HCT116 (cell line): Measurements from ENCODE around the gene ZNF618. TPM values are rescaled to one million over a fixed set of nuclear protein-coding genes. Genes with fewer than 3 reads are reported as not detected.

Source experiments
- ATAC-seq: fragments of 200-7000 bp; cut with Tn5 transposase; 2 replicates; pipeline ENCODE4 v1.9.1; 2020; ENCODE audit warnings: mild to moderate bottlenecking, moderate library complexity
- BruUV-seq: library from RNA; stranded (reverse); fragments of 400-500 nt; replicated peaks from 2 replicates; lab custom pipeline; 2021; lab: Mats Ljungman, UMichigan
- CTCF ChIA-PET: fragments of 300-600 bp; sonication (Branson Sonifier 250); formaldehyde crosslinking; loops from one replicate; lab custom pipeline; 2021; ENCODE audit warnings: antibody characterized with exemption; lab: Charles Lee
- POLR2A ChIA-PET: fragments of 300-600, 350-600 bp; sonication (Branson Sonifier 250); formaldehyde crosslinking; loops from one replicate; lab custom pipeline; 2021; ENCODE audit warnings: antibody characterized with exemption; lab: Charles Lee
- RAD21 ChIA-PET, 2 experiments: fragments of 300-600 bp; sonication (Branson Sonifier 250); formaldehyde crosslinking; loops; one replicate each; lab custom pipeline; 2023; ENCODE audit warnings: low total read pairs in 2 of 2; ENCODE audit not compliant: uncharacterized antibody in 2 of 2, unreplicated experiment in 2 of 2, low non-redundant PET in 1 of 2; lab: Charles Lee
- DNase-seq: peaks from one replicate; pipeline ENCODE4 v3.0.0-alpha.2; 2010; ENCODE audit warnings: low read depth, low spot score
- H2AFZ ChIP-seq: fragments of 200-600 bp; shearing (Covaris generic), sonication (generic); 2 replicates; pipeline ENCODE4 v1.6.1; 2017; ENCODE audit warnings: low read depth, mixed run types, mixed read lengths, antibody characterized with exemption, low read length; ENCODE audit not compliant: poor library complexity, severe bottlenecking
- H3K27ac ChIP-seq: 2 replicates; pipeline ENCODE4 v1.5.1; 2012; ENCODE audit warnings: low read depth, low read length
- H3K27me3 ChIP-seq: fragments of 200-600 bp; sonication (generic); 2 replicates; pipeline ENCODE4 v1.6.1; 2016; ENCODE audit warnings: mixed run types, low read length, mixed read lengths; ENCODE audit not compliant: insufficient read depth
- H3K36me3 ChIP-seq, 2 experiments: fragments of 200-500 bp in 1 of 2; fragments of 200-600 bp in 1 of 2; sonication (Bioruptor generic) in 1 of 2; sonication (generic) in 1 of 2; 2 replicates each; pipeline versions ENCODE4 v1.5.1 to v1.6.1; 2014 to 2016; ENCODE audit warnings: low read length in 2 of 2, inconsistent platforms in 1 of 2, mixed read lengths in 1 of 2, mixed run types in 1 of 2; ENCODE audit not compliant: insufficient read depth in 2 of 2, control insufficient read depth in 1 of 2
- H3K4me1 ChIP-seq, 2 experiments: fragments of 200-600 bp in 1 of 2; sonication (generic) in 1 of 2; 2 replicates each; pipeline versions ENCODE4 v1.5.1 to v1.6.1; 2012 to 2017; ENCODE audit warnings: low read length in 2 of 2, inconsistent platforms in 1 of 2, mild to moderate bottlenecking in 1 of 2, mixed read lengths in 1 of 2, mixed run types in 1 of 2, moderate library complexity in 1 of 2; ENCODE audit not compliant: insufficient read depth in 2 of 2, control insufficient read depth in 1 of 2
- H3K4me2 ChIP-seq: fragments of 200-600 bp; sonication (generic); 2 replicates; pipeline ENCODE4 v1.6.1; 2017; ENCODE audit warnings: mixed run types, low read length, mixed read lengths
- H3K4me3 ChIP-seq, 2 experiments: fragments of 200-600 bp in 1 of 2; sonication (generic) in 1 of 2; replicated peaks in 1 of 2; 2 replicates each; pipeline ENCODE4 v1.5.1; 2011 to 2016; ENCODE audit warnings: low read length in 2 of 2, control low read depth in 1 of 2, low read depth in 1 of 2, mild to moderate bottlenecking in 1 of 2, mixed read lengths in 1 of 2, mixed run types in 1 of 2
- H3K79me2 ChIP-seq: fragments of 200-600 bp; sonication (generic); 2 replicates; pipeline ENCODE4 v1.6.1; 2017; ENCODE audit warnings: mild to moderate bottlenecking, mixed run types, low read length, moderate library complexity, mixed read lengths; ENCODE audit not compliant: insufficient read depth
- H3K9ac ChIP-seq: fragments of 200-600 bp; sonication (generic); 2 replicates; pipeline ENCODE4 v1.6.1; 2016; ENCODE audit warnings: low read length, mixed read lengths
- H3K9me2 ChIP-seq: fragments of 200-600 bp; sonication (generic), shearing (Covaris generic); 2 replicates; pipeline ENCODE4 v1.6.1; 2017; ENCODE audit warnings: mixed run types, mild to moderate bottlenecking, moderate library complexity; ENCODE audit not compliant: insufficient read depth
- H3K9me3 ChIP-seq, 2 experiments: fragments of 200-500 bp in 1 of 2; fragments of 200-600 bp in 1 of 2; sonication (Bioruptor generic) in 1 of 2; sonication (generic) in 1 of 2; 2 replicates each; pipeline ENCODE4 v1.6.1; 2014 to 2017; ENCODE audit warnings: low read length in 2 of 2, mixed read lengths in 2 of 2, inconsistent platforms in 1 of 2, low read depth in 1 of 2, mild to moderate bottlenecking in 1 of 2, mixed run types in 1 of 2, moderate library complexity in 1 of 2; ENCODE audit not compliant: control insufficient read depth in 1 of 2, insufficient read depth in 1 of 2
- H4K20me1 ChIP-seq: fragments of 200-600 bp; sonication (generic), shearing (Covaris generic); 2 replicates; pipeline ENCODE4 v1.6.1; 2017; ENCODE audit warnings: mixed run types, mild to moderate bottlenecking, moderate library complexity; ENCODE audit not compliant: insufficient read depth
- ATF3 ChIP-seq: IDR thresholded peaks from 2 replicates; pipeline ENCODE4 v1.6.1; 2012
- CBX3 ChIP-seq: IDR thresholded peaks from 2 replicates; pipeline ENCODE4 v1.6.1; 2012; ENCODE audit warnings: low read depth
- CTCF ChIP-seq, 3 experiments: fragments of 200-600 bp in 1 of 3; sonication (generic) in 1 of 3; IDR thresholded peaks in 2 of 3; conservative IDR thresholded peaks in 1 of 3; 2 replicates each; pipeline ENCODE4 v1.5.1; 2012 to 2017; ENCODE audit warnings: low read depth in 2 of 3, low read length in 2 of 3, antibody characterized with exemption in 1 of 3, borderline replicate concordance in 1 of 3, control low read depth in 1 of 3, mild to moderate bottlenecking in 1 of 3, mixed read lengths in 1 of 3, mixed run types in 1 of 3, moderate library complexity in 1 of 3; ENCODE audit not compliant: insufficient read depth in 1 of 3
- EGR1 ChIP-seq: IDR thresholded peaks from 2 replicates; pipeline ENCODE4 v1.6.1; 2012; ENCODE audit warnings: low read depth
- ELF1 ChIP-seq: IDR thresholded peaks from 2 replicates; pipeline ENCODE4 v1.6.1; 2012; ENCODE audit warnings: low read depth, borderline replicate concordance
- EZH2 ChIP-seq: fragments of 200-600 bp; sonication (generic); IDR thresholded peaks from 2 replicates; pipeline ENCODE4 v1.6.1; 2017; ENCODE audit warnings: antibody characterized with exemption, mixed run types
- EZH2phosphoT487 ChIP-seq: fragments of 200-600 bp; IDR thresholded peaks from 2 replicates; pipeline ENCODE4 v1.6.1; 2018; ENCODE audit warnings: antibody characterized with exemption, borderline replicate concordance
- MAX ChIP-seq: IDR thresholded peaks from 2 replicates; pipeline ENCODE4 v1.6.1; 2012
- POLR2AphosphoS5 ChIP-seq: IDR thresholded peaks from 2 replicates; pipeline ENCODE4 v1.6.1; 2011; ENCODE audit warnings: mild to moderate bottlenecking, low read depth, low read length, moderate library complexity
- RAD21 ChIP-seq: IDR thresholded peaks from 2 replicates; pipeline ENCODE4 v1.6.1; 2012; ENCODE audit warnings: low read depth, mild to moderate bottlenecking
- REST ChIP-seq: IDR thresholded peaks from 2 replicates; pipeline ENCODE4 v1.6.1; 2012; ENCODE audit warnings: low read depth
- SRF ChIP-seq: IDR thresholded peaks from 2 replicates; pipeline ENCODE4 v1.6.1; 2012; ENCODE audit warnings: low read depth
- TCF7L2 ChIP-seq: IDR thresholded peaks from 2 replicates; pipeline ENCODE4 v1.7.0; 2011; ENCODE audit warnings: borderline replicate concordance, inconsistent platforms; ENCODE audit not compliant: insufficient read depth, insufficient read length; ENCODE audit errors: extremely low read depth
- ZFX ChIP-seq: fragments of 450-650 bp; IDR thresholded peaks from 2 replicates; pipeline ENCODE4 v1.6.1; 2017
- ZNF274 ChIP-seq: fragments of 200-500 bp; sonication (Bioruptor generic); IDR thresholded peaks from 2 replicates; pipeline ENCODE4 v1.6.1; 2014; ENCODE audit warnings: mild to moderate bottlenecking, low read depth, low read length, inconsistent platforms
- intact Hi-C: fragments of 100-400 bp; cut with micrococcal nuclease; formaldehyde crosslinking; loops from 2 replicates; pipeline ENCODE4 v1.10.0; 2022
- total RNA-seq: library from RNA; stranded (reverse); gene quantifications from one replicate; pipeline ENCODE4 v1.2.1, GENCODE V29; 2021; ENCODE audit not compliant: unreplicated experiment

ZNF618 gene
- total RNA-seq, 1 experiment from 2014 or later: 13.5 TPM

GRCh38 chr9:113946496-113947115 is 70.5 kb downstream of the ZNF618 start:
- H3K9ac ChIP-seq: no peak overlapping the region
- ChIA-PET CTCF (no interaction called here), RAD21 (no interaction called here), POLR2A (no interaction called here)
- no TSS peak for BruUV-seq
- DNase-seq: no peak
- H4K20me1 ChIP-seq: no peaks in the 10 kb centered on the region
- no peak overlapping the region for H3K27ac ChIP-seq
- no peak for ATAC-seq
- intact Hi-C loops: no loop called here
- H3K79me2 ChIP-seq: no peaks in the 10 kb centered on the region
- H3K36me3 ChIP-seq: no peaks in the 10 kb centered on the region
- no peak overlapping the region for H3K4me2 ChIP-seq
- H3K27me3 ChIP-seq: no peaks in the 10 kb centered on the region
- TF ChIP-seq CBX3: no peak
- no peak for TF ChIP-seq EZH2phosphoT487
- TF ChIP-seq CTCF (IDR thresholded peaks at IDR 0.05 in 2 of 3, conservative IDR thresholded peaks at IDR 0.05 in 1 of 3; ENCODE audit: borderline replicate concordance in 1 of 3, insufficient read depth in 1 of 3, low read depth in 2 of 3, low read length in 2 of 3): no peak
- TF ChIP-seq ZFX: no peak
- TF ChIP-seq RAD21: no peak
- TF ChIP-seq EZH2: no peak
- no peak for TF ChIP-seq ATF3
- no peak for TF ChIP-seq MAX
- no peak for TF ChIP-seq TCF7L2
- TF ChIP-seq REST: no peak
- TF ChIP-seq ELF1: no peak
- no peak for TF ChIP-seq EGR1
- TF ChIP-seq SRF: no peak
- TF ChIP-seq POLR2AphosphoS5: no peak
- no peak for TF ChIP-seq ZNF274
- H2AFZ ChIP-seq: no peak overlapping the region
- H3K9me3 ChIP-seq: no peaks in the 10 kb centered on the region
- no peaks in the 10 kb centered on the region for H3K4me1 ChIP-seq
- no peaks in the 10 kb centered on the region for H3K9me2 ChIP-seq
- no peak overlapping the region for H3K4me3 ChIP-seq
